Posterior vena cava (tissue), 2 donors: Measurements from ENCODE around the gene FAM110C. TPM values are rescaled to one million over a fixed set of nuclear protein-coding genes. Genes with fewer than 3 reads are reported as not detected.
"Not testable (repeated sequence)": the region's sequence is repeated elsewhere in the genome, so short reads cannot be mapped to it uniquely, and the experiment has no call there.

ENCODE experiments used
- DNase-seq: peaks from one replicate; pipeline ENCODE4 v3.0.0-alpha.2; 2020; ENCODE audit warnings: low spot score
- intact Hi-C, 2 donors: fragments of 100-400 bp; cut with DNase I; formaldehyde crosslinking; loops; one replicate each; pipeline versions ENCODE4 v1.14.1 to v1.14.2; 2022 to 2023
- long read RNA-seq, 2 donors: library from polyadenylated mRNA; unstranded; transcript quantifications; one replicate each; pipeline ENCODE4 v2.0.0, GENCODE V29; 2020 to 2021
- total RNA-seq, 2 donors: library from RNA; stranded (reverse); fragmentation: NEBNext Ultra II Directional; extraction: Animal tissue kit (Norgen Biotek cat#: 25700); gene quantifications; one replicate each; pipeline ENCODE4 v1.2.1, GENCODE V29; 2021
- donor health status: DM: yes; HTN: yes; CAD: no.
- donor health status: DM: yes; HTN: yes; CAD: no.

Gene FAM110C
- 1 to 10 TPM; 1.3 to 2.5 TPM for total RNA-seq
- long read RNA-seq, donor 1, partial matches to known transcripts = 0 of 2 reads
- long read RNA-seq, donor 1, other reads (novel, unspliced or antisense) = 0 of 2 reads
- long read RNA-seq, donor 2, partial matches to known transcripts = 0 of 1 reads
- long read RNA-seq, donor 2, other reads (novel, unspliced or antisense) = 1 of 1 reads

GRCh38 chr2:46471-47345 is at the start of gene FAM110C:
TSS of gene FAM110C (minus strand) at chr2:46505. CDS start at chr2:46385, 120 bp downstream.
- DNase-seq = peak; percentile 90
- intact Hi-C loops = no loop called here

GRCh38 chr2:92326-92725 is 46.0 kb upstream of the FAM110C start:
- DNase-seq = no peak
- intact Hi-C loops = no loop called here

GRCh38 chr2:90645-91312 is 44.5 kb upstream of the FAM110C start:
- no peak for DNase-seq
- intact Hi-C loops = no loop called here

- no peak for DNase-seq
- intact Hi-C loops = no loop called here
These were observed 39.5 kb upstream of the FAM110C start for GRCh38 chr2:85761-86160.

GRCh38 chr2:84121-84520 is 37.8 kb upstream of the FAM110C start:
- intact Hi-C loops = no loop called here
- no peak for DNase-seq

- intact Hi-C loops = no loop called here
- no peak for DNase-seq
These were observed 34.8 kb upstream of the FAM110C start for GRCh38 chr2:80971-81736.

- intact Hi-C loops = no loop called here
- DNase-seq = no peak
These were observed 34.1 kb upstream of the FAM110C start for GRCh38 chr2:80378-80777.

- intact Hi-C loops = no loop called here
These were observed 25.2 kb upstream of the FAM110C start for GRCh38 chr2:71309-72035.

GRCh38 chr2:69366-70344 is 23.4 kb upstream of the FAM110C start:
- no peak for DNase-seq
- intact Hi-C loops = no loop called here

More at GRCh38 chr2:71309-72035, 25.2 kb upstream of the FAM110C start:
- no peak for DNase-seq

GRCh38 chr2:68637-69036 is 22.3 kb upstream of the FAM110C start:
- DNase-seq, intact Hi-C loops: not testable (repeated sequence)

GRCh38 chr2:66853-67252 is 20.5 kb upstream of the FAM110C start:
- no peak for DNase-seq
- intact Hi-C loops = no loop called here

GRCh38 chr2:65121-65520 is 18.8 kb upstream of the FAM110C start:
- intact Hi-C loops = no loop called here
- DNase-seq = no peak

GRCh38 chr2:55587-56448 is 9.5 kb upstream of the FAM110C start:
- intact Hi-C loops = no loop called here
- no peak for DNase-seq

GRCh38 chr2:51613-52012 is 5.3 kb upstream of the FAM110C start:
- intact Hi-C loops = no loop called here
- DNase-seq = no peak

- intact Hi-C loops = no loop called here
- no peak for DNase-seq
These were observed 1.4 kb upstream of the FAM110C start for GRCh38 chr2:47737-48136.

- DNase-seq = no peak
- intact Hi-C loops = no loop called here
These were observed 1.0 kb upstream of the FAM110C start for GRCh38 chr2:47346-47725.

GRCh38 chr2:46131-46470 is 204 bp downstream of the FAM110C start:
- DNase-seq = peak; percentile 72
- intact Hi-C loops = no loop called here
